ENCODE data around the gene DEPDC4. TPM values are rescaled to one million over a fixed set of nuclear protein-coding genes. Genes with fewer than 3 reads are reported as not detected.

The DEPDC4 gene
- total and polyA plus RNA-seq, 2 of the 4 experiments (the other 2 are of a cell fraction), result 0.72 to 0.79 TPM

DNA sequence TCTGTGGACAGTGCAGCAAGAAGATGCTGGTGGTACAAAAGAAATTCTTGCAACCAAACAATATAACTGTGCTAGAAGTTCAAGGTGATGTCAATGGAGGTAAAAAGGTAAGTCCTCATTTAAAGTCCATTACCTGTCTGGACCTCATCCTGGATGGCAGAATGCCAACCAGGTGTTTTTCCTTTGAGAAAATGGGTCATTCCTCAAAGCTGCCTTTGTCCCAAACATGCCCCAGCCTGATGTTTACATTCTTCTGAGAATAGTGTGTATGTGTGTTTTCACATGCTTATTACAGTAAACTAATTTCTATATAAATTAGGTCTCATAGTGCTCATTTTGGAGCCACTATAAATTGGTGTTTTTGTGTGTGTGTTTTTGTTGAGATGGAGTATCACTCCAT is 41.4 kb downstream of the DEPDC4 start:
- Histone ChIP-seq H3K56ac (ENCODE audit: extremely low read depth, insufficient read depth, low read length) (no peak overlapping the region), H3K23ac (ENCODE audit: low read depth, low read length) (no peak overlapping the region), H3K18ac (ENCODE audit: low read depth, low read length) (no peak overlapping the region), H3K9me3 (ENCODE audit: control insufficient read depth, insufficient read depth, low read length) (no peaks in the 10 kb centered on the region), H3K14ac (replicated peaks; ENCODE audit: low read depth, low read length) (no peak overlapping the region), H2AK5ac (ENCODE audit: low read depth, low read length) (no peak overlapping the region), H4K20me1 (ENCODE audit: insufficient read depth, low read length) (no peaks in the 10 kb centered on the region), H2BK5ac (ENCODE audit: low read depth, low read length, poor library complexity, severe bottlenecking) (no peak overlapping the region), H3K9ac (ENCODE audit: low read depth, low read length) (no peak overlapping the region), H3K36me3 (ENCODE audit: control insufficient read depth, insufficient read depth, low read length) (peaks cover 14% of the 10 kb centered on the region), H4K91ac (ENCODE audit: insufficient read depth, low read depth, low read length) (no peak overlapping the region), H3K4me3 (ENCODE audit: insufficient read depth, low read depth, low read length) (no peak overlapping the region), H2BK20ac (ENCODE audit: low read depth, low read length) (no peak overlapping the region), H4K5ac (ENCODE audit: low read depth, low read length) (no peak overlapping the region), H3K79me1 (ENCODE audit: low read depth in 1 of 2, low read length in 2 of 2) (no peaks in the 10 kb centered on the region), H3K27ac (ENCODE audit: insufficient read depth, low read length) (no peak overlapping the region), H2BK15ac (ENCODE audit: low read depth, low read length) (no peak overlapping the region), H3K9me1 (ENCODE audit: insufficient read depth, low read length) (no peaks in the 10 kb centered on the region), H3K27me3 (ENCODE audit: control insufficient read depth, insufficient read depth, low read length) (no peaks in the 10 kb centered on the region), H4K8ac (ENCODE audit: low read depth in 2 of 2, low read length in 2 of 2) (no peak overlapping the region), H2AK9ac (replicated peaks; ENCODE audit: low read depth, low read length, poor library complexity) (no peak overlapping the region), H2AFZ (replicated peaks; ENCODE audit: low read length, poor library complexity) (no peak overlapping the region), H3K4ac (ENCODE audit: low read depth, low read length) (no peak overlapping the region), H2BK120ac (ENCODE audit: low read depth, low read length) (no peak overlapping the region), H3K4me2 (ENCODE audit: low read depth, low read length) (no peak overlapping the region), H3K4me1 (ENCODE audit: control insufficient read depth, insufficient read depth, low read length) (no peaks in the 10 kb centered on the region)
- DNase-seq (no peak), ATAC-seq (ENCODE audit: low read depth) (no peak)
- in situ Hi-C loops (cut with MboI; ENCODE audit: low sequenced_read_pairs), result no loop called here
- no TSS peak for BruUV-seq (replicated peaks)
- TF ChIP-seq, protein P1, sequence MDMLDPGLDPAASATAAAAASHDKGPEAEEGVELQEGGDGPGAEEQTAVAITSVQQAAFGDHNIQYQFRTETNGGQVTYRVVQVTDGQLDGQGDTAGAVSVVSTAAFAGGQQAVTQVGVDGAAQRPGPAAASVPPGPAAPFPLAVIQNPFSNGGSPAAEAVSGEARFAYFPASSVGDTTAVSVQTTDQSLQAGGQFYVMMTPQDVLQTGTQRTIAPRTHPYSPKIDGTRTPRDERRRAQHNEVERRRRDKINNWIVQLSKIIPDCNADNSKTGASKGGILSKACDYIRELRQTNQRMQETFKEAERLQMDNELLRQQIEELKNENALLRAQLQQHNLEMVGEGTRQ (IDR thresholded peaks at IDR 0.05; ENCODE audit: low read depth, low read length), result no peak
- TF ChIP-seq POLR2A (IDR thresholded peaks at IDR 0.05; ENCODE audit: low read depth, low read length) (no peak), CEBPB (IDR thresholded peaks at IDR 0.05; ENCODE audit: low read depth, low read length) (no peak), RFX5 (IDR thresholded peaks at IDR 0.05; ENCODE audit: low read depth, low read length) (no peak), CHD1 (IDR thresholded peaks at IDR 0.05; ENCODE audit: low read depth, low read length) (no peak), SMC3 (IDR thresholded peaks at IDR 0.05; ENCODE audit: low read depth, low read length) (no peak), FOS (IDR thresholded peaks at IDR 0.05; ENCODE audit: low read depth, low read length) (no peak), RCOR1 (IDR thresholded peaks at IDR 0.05; ENCODE audit: insufficient replicate concordance, low read length) (no peak), NFE2L2 (IDR thresholded peaks at IDR 0.05; ENCODE audit: low read depth, low read length) (no peak), MAZ (IDR thresholded peaks at IDR 0.05; ENCODE audit: borderline replicate concordance, low read depth, low read length) (no peak), MAFK (IDR thresholded peaks at IDR 0.05; ENCODE audit: low read depth, low read length) (no peak), MXI1 (IDR thresholded peaks at IDR 0.05; ENCODE audit: borderline replicate concordance, low read depth, low read length) (no peak), BHLHE40 (IDR thresholded peaks at IDR 0.05; ENCODE audit: low read depth, low read length) (no peak), RAD21 (IDR thresholded peaks at IDR 0.05; ENCODE audit: low read length) (no peak)
- TF ChIP-seq, protein P2, sequence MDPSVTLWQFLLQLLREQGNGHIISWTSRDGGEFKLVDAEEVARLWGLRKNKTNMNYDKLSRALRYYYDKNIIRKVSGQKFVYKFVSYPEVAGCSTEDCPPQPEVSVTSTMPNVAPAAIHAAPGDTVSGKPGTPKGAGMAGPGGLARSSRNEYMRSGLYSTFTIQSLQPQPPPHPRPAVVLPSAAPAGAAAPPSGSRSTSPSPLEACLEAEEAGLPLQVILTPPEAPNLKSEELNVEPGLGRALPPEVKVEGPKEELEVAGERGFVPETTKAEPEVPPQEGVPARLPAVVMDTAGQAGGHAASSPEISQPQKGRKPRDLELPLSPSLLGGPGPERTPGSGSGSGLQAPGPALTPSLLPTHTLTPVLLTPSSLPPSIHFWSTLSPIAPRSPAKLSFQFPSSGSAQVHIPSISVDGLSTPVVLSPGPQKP (IDR thresholded peaks at IDR 0.05; ENCODE audit: borderline replicate concordance, low read depth, low read length), result no peak
- TF ChIP-seq, protein P3, sequence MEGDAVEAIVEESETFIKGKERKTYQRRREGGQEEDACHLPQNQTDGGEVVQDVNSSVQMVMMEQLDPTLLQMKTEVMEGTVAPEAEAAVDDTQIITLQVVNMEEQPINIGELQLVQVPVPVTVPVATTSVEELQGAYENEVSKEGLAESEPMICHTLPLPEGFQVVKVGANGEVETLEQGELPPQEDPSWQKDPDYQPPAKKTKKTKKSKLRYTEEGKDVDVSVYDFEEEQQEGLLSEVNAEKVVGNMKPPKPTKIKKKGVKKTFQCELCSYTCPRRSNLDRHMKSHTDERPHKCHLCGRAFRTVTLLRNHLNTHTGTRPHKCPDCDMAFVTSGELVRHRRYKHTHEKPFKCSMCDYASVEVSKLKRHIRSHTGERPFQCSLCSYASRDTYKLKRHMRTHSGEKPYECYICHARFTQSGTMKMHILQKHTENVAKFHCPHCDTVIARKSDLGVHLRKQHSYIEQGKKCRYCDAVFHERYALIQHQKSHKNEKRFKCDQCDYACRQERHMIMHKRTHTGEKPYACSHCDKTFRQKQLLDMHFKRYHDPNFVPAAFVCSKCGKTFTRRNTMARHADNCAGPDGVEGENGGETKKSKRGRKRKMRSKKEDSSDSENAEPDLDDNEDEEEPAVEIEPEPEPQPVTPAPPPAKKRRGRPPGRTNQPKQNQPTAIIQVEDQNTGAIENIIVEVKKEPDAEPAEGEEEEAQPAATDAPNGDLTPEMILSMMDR (conservative IDR thresholded peaks at IDR 0.05; ENCODE audit: low read depth, low read length), result no peak
- CTCF ChIA-PET, result interaction anchor here (1.2 kb wide), 1 partner anchor 12 kb away, joined by 3 read pairs; no protein-coding TSS in a partner anchor
- intact Hi-C loops (cut with micrococcal nuclease), result no loop called here
- POLR2A ChIA-PET (ENCODE audit: unreplicated experiment), result interaction anchor here (0.5 kb wide), 1 partner anchor 123 kb away, joined by 5 read pairs; no protein-coding TSS in a partner anchor
- dilution Hi-C loops (cut with HindIII; ENCODE audit: low sequenced_read_pairs, unreplicated experiment), result no loop called here

All from IMR-90 (cell line).